GM18907 (cell line): Measurements from ENCODE around the gene DNER.
A peak's percentile ranks its signal among the peaks of the same experiment; 100 is the strongest.
"Not testable (repeated sequence)": the region's sequence is repeated elsewhere in the genome, so short reads cannot be mapped to it uniquely, and the experiment has no call there.

Experiments used
- ATAC-seq: cut with Tn5 transposase; IDR thresholded peaks from one replicate; pipeline ENCODE4 v1.9.1; 2021; ENCODE audit warnings: mild to moderate bottlenecking, moderate library complexity; ENCODE audit not compliant: unreplicated experiment

The DNER gene, protein sequence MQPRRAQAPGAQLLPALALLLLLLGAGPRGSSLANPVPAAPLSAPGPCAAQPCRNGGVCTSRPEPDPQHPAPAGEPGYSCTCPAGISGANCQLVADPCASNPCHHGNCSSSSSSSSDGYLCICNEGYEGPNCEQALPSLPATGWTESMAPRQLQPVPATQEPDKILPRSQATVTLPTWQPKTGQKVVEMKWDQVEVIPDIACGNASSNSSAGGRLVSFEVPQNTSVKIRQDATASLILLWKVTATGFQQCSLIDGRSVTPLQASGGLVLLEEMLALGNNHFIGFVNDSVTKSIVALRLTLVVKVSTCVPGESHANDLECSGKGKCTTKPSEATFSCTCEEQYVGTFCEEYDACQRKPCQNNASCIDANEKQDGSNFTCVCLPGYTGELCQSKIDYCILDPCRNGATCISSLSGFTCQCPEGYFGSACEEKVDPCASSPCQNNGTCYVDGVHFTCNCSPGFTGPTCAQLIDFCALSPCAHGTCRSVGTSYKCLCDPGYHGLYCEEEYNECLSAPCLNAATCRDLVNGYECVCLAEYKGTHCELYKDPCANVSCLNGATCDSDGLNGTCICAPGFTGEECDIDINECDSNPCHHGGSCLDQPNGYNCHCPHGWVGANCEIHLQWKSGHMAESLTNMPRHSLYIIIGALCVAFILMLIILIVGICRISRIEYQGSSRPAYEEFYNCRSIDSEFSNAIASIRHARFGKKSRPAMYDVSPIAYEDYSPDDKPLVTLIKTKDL

DNA sequence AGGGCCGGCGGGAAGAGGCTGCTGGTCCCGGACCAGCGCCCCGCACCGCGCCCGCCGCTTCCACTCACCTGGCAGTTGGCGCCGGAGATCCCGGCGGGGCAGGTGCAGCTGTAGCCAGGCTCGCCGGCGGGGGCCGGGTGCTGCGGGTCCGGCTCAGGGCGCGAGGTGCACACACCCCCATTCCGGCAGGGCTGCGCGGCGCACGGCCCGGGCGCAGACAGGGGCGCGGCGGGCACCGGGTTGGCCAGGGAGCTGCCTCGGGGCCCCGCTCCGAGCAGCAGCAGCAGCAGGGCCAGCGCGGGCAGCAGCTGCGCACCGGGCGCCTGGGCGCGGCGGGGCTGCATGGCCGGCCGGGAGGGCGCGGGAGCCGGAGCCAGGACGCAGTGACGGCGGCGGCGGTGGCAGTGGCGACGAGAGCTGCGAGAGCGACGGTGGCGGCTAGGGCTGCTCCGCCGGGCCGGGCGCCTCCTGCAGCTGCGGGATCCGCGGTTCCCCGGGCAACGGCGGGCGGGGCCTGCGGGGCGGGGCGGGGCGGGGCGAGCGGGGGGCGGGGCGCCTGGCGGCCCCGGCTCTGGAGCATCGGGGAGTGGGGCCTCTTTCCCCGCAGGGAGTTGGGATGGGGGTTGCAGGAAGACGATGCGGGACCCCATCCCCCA, at the start of gene DNER:
TSS of gene DNER (minus strand) at position 476 of the 656 bp plus-strand sequence. CDS start at position 344, 132 bp downstream.
- ATAC-seq, result peak; percentile 82

DNA sequence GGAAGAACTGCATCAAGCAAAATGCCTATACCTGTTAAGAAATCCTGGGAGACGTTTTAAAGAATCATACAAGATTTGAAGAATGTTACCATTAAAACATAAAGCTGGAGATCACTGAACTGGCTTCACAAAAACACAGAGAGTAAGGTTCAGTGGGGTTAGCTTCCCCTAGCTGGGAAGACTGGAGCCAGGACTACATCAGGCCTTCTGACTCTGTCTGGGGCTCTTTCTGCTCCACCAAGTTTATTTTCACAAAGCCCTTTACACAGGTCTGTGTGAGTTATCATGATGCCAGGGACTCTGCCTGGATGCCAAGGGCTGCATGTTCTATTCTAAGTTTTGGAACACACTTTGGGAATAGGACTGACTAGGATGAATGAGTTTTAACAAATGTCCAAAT, 47.3 kb upstream of the DNER start:
- no peak for ATAC-seq

DNA sequence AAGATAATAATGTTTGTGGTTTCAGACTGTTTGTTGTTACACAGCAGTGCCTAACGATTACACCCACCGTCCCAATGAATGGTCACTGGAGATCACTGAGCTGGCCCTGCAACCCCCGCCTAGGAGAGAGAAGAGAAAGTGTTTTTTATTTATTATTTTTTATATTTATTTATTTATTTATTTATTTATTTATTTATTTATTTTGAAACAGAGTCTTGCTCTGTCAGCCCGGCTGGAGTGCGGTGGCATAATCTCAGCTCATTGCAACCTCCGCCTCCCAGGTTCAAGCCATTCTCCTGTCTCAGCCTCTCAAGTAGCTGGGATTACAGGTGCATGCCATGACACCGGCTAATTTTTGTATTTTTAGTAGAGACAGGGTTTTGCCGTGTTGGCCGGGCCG, 43.1 kb upstream of the DNER start:
- not testable (repeated sequence) for ATAC-seq

DNA sequence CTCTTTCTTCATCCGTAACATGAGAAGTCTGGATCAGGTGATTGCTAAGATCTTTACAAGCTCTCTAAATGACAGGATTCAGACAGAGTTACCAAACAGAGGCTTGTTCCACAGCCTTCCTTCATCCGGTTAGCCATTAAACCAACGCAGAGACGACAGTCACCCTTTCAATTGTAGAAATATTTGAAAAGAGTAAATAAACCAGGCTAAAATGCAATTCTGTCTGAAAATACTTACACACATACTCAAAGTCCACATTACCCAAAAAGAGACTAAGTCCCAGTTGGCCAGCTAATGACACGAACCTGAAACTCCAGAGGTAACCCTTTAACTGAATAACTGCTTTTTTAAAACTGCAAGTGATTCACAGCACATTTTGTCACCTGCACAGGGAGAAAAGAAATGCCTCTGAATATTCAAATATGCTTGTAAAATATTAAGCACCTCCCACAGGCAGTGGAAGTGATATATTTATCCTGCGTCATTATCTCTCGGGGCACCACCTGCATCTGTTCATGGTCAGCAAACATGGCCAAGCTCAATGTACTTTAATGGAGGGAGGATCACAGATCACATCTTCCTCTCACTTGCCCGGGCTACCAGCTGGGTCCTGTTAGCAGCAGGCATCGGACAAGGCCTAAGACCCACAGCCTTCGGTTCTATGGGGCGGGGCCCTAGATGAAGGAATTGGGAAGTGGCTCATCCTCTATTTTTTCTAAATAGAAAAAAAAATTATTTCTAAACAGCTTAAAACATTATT, 38.8 kb upstream of the DNER start:
- ATAC-seq, result no peak

DNA sequence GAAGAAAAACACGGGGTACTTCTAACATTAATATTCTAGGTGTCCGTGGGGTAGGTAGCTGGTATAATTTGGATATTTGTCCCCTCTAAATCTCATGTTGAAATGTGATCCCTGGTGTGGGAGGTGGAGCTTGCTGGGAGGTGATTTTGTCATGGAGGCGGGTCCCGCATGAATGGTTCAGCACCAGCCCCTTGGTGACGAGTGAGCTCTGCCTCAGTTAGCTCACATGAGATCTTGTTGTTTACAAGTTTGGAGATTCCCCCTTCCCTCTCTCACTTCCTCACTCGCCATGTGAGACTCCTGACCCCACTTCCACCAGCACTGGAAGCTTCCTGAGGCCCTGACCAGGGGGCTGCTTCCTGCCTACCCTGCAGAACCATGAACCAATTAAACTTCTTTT, 35.4 kb upstream of the DNER start:
- no peak for ATAC-seq

DNA sequence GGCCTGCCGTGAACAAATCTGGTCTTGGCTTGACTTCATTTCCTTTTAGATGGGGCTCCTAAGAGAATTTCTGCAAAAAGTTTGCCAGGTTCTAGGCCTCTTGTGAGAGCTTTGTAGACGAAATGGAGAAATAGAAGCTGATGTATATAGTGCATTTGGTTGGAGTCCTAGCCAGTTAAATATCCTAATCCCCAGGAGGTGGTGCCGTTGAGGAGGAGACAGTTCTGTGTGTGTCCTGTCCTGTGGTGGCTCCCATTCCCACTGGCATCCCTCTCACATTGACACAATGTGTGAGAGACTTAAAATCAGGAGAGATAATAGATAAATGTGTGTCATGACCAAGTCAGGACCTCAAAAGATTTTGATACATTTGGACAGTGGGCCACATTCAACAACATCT, 34.6 kb upstream of the DNER start:
- no peak for ATAC-seq

DNA sequence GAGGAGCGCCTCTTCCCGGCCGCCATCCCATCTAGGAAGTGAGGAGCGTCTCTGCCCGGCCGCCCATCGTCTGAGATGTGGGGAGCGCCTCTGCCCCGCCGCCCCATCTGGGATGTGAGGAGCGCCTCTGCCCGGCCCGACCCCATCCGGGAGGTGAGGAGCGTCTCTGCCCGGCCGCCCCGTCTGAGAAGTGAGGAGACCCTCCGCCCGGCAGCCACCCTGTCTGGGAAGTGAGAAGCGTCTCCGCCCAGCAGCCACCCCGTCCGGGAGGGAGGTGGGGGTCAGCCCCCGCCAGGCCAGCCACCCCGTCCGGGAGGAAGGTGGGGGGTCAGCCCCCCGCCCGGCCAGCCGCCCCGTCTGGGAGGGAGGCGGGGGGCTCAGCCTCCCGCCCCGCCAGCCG, 28.3 kb upstream of the DNER start:
- not testable (repeated sequence) for ATAC-seq

DNA sequence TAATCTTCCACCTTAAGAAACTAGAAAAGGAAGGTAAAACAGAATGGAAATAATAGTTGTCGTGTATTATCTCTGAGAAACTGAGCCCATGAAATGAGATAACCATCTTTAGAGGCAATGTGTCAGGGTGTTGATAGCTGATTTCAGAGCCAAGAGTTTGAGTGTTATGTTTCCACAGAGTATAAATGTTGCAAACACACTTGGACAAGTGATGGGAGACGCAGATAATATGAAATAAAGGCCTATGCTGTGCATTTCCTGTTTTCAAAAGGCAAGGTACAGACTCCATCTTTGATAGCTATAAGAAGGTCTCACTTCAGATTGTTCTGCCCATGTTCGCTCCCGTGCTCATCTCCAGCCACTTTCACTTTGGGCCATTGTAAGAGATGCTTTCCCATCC, 25.9 kb upstream of the DNER start:
- no peak for ATAC-seq

DNA sequence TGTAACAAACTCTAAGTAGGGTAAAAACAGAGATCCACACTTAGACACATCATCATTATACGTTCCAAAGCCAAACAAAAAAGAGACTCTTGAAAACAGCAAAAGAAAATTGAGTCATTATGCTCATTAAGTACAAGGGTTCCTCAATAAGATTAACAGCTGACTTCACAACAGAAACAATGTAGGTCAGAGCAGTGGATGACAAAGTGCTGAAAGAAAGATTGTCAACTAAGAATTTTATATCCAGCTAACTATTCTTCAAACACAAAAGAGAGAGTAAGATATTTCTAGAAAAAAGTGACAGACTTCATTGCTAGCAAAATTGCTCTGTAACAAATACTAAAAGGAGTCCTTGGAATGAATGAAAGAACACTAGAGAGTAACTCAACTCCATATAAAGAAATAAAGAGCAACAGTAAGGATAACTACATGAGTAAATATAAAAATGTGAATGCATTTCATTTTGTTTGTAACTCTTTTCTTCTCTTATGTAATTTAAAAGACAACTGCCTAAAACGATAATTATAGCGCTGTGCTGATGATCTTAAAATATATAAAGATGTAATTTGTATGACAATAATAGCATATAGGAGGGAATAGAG, 23.8 kb upstream of the DNER start:
- ATAC-seq, result no peak

DNA sequence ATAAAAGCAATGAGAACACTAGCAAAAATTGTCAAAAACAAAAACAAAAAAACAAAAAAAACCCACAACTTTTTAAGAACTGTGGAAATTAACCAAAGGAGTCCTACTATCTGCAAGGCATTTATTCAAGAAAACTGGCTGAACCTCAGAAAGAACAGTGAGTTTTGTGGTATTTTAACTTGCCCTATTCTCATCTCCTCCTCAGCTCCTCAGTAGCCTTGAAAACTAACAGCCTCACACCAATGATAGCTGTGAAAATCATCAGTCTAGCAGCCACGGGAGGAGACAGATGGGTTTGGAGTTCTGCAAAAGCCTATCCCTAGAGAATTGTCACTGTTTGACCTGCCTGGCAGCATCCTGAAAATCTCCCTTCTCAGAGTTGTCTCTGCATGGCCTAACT, 20.1 kb upstream of the DNER start:
- no peak for ATAC-seq

DNA sequence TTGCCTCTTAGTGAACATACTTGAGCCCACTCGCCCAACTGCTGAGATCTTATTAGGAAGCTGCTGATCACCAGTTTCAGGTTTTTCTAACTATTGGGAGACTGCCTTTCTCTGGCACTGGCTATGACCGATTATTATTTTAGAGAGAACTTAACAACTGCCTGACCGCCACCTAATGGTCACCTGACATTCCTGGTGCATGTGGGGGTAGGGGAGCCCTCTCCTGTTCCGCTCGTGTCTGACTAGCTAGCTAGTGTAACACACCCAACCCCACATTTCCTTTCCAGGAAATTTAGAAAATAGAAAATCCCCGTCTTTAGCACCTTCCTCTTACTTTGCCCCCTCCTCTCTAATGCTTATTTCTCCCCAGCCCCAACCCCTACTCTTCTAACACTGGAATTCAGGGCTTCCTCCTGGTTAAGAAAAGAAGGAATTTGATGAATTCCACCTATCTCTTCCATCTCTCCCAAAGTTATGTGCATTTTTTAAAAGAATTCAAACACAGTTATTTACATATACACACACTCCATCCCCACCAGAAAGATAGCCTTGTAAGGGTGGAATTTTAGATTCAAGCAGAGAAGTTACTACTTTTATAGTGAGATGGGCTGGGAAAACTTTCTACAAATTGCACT, 19.4 kb upstream of the DNER start:
- ATAC-seq, result no peak

DNA sequence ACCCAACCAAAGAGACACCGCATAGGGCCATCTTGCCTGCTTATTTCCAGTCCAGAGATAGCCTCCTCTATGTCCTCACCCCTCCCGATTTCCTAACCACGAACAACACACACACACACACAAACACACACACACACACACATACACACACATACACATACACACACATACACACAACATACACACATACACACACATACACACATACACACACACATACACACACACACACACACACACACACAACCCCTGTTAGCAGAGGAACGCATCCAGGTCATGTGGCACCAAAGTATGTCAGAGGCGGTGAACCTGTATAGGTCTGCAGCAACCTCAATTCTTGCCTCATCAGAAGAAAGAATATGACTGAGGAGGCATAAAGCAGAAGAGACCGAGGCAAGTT, 18.5 kb upstream of the DNER start:
- no peak for ATAC-seq

DNA sequence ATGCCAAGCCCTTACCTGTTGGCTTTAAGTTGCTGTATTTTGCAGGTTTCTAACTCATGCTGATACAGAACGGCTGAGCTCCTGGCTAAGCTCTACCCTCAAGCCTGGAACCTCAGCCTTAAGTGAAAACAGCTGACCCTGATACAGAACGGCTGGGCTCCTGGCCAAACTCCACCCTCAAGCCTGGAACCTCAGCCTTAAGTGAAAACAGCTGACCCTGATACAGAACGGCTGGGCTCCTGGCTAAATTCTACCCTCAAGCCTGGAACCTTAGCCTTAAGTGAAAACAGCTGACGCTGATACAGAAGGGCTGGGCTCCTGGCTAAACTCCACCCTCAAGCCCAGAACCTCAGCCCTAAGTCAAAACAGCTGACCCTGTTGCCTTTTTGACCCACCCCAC, 17.6 kb upstream of the DNER start:
- ATAC-seq, result no peak

DNA sequence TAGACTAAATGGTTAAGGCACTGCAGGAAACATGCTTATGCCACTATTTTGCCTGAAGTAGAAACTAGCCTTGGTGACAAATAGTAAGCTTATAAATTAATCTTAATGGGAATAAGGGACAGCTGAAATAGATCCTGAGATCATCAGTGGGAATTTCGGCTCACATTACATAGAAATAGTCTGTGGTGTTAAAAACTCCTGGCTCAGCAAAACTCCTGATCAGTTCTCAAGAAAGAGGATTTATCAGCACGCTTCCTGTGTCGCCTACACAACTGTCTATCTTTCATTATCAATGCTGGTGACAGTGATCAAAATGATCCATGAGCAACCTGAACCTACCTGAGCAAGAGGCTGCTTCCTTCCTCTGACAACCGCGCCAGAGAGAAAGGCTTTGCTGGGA, 17.0 kb upstream of the DNER start:
- ATAC-seq, result no peak

DNA sequence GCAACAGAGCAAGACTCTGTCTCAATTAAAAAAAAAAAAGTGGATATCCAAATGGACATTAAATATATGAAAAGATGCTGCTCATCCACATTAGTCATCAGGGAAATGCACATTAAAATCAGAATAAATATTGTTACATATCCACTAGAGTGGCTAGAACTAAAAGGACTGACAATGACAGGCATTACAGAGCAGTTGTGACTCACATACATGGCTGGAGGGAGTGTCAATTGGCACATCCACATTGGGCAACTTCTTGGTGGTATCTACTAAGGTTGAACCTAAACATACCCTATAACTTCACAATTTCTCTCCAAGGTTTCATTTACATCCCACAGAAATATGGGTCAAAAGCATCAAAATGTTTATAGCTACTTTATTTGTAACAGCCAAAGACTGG, 14.0 kb upstream of the DNER start:
- ATAC-seq, result no peak

DNA sequence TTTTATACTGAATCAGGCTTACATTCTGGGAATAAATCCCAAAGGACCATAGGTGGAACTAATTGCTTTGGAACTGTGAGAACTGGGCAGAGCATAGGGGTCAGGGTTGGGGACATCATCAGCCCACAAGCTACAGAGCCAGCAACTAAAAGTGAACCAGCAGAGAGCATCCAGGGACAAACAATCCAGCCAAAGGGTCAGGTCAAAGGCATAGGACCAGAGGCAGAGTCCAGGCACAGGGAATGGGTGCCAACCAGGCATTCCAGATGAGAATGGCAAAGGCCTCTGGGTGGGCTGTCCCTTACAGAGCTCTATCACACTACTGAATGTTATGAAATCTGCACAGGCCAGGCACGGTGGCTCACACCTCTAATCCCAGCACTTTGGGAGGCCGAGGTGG, 12.3 kb upstream of the DNER start:
- no peak for ATAC-seq

DNA sequence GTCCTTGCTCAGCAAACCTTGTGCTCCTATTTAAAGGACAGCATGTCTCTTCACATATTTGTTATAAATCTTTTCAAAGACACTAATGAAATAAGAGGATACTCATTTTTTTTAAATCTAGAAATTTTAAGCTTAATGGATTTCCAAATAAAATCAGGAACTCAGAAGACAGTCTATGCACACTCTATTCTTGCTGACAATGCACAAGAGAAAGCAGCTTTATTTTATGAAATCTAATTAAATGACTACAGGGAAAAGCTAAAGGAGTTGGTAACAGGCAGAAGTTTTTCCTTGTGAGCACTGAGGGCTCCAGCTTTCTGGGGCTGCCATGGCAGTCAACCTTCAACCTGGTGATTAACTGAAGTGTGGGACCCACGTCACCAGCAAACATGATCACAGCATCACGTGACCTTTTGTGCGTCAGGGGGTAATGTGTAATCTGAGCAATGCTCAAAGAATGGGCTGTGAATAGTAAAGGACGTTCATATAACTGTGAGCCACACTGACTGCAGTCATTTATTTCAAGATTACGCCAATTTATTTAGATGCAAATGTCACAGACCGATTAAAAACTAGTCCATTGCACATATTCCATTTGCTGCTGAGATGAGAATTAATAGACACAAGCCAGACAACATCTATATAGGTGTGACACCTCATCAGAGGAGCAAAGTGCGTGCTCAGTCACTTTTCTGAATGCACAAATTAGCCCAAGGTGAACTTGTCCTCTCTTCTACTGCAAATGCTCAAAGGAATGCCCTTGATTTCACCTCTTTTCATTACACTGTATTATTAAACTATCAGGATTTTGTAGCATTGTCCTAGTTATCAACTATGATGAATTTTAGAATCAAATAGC, 11.6 kb upstream of the DNER start:
- no peak for ATAC-seq

DNA sequence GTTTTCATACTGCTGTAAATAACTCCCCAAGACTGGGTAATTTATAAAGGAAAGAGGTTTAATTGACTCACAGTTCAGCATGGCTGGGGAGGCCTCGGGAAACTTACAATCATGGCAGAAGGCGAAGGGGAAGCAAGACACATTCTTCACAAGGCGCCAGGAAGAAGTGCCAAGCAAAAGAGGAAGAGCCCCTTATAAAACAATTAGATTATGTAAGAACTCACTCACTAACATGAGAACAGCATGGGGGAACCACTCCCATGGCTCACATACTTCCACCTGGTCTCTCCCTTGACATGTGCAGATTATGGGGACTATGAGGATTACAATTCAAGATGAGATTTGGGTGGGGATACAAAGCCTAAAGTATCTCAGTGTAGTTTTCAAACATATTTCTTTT, 8.8 kb upstream of the DNER start:
- not testable (repeated sequence) for ATAC-seq

DNA sequence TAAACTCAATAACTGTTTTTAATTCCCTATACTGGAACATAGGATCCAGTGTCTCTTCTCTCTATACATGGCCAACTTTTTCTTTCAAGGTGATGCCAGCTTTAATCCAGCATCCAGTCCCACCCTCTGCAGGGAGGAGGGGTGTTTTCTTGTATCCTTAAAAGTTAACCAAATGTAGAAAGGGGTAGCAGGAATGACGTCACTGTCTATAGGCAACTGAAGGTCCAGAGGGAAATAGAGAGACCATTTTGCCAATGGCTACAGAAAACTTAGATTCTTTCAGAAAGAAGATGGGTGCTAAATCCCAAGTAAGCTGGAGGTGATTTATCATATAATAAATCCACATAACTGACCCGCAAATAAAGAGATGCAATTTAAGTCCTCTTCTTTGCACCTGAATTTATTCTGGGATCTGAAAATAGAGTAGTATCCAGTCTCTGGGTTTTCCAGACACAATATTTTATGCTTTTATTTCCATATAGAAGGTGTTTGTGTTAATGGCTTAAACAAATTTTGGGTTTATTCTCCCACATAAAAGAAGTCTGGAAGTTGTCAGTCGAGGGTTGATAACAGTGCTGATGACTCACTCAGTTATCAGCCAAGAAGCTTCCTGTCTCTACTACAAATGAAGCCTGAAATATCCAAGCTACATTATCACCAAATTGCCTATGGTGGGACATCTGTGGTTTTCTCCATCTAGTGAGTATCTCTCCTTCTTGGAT, 5.7 kb upstream of the DNER start:
- ATAC-seq, result no peak
